ENCODE data around the gene ADGRD1. TPM values are rescaled to one million over a fixed set of nuclear protein-coding genes. Genes with fewer than 3 reads are reported as not detected.

ADGRD1 gene
- total RNA-seq, 1 donor from 2014 or later: 99.5 TPM

DNA sequence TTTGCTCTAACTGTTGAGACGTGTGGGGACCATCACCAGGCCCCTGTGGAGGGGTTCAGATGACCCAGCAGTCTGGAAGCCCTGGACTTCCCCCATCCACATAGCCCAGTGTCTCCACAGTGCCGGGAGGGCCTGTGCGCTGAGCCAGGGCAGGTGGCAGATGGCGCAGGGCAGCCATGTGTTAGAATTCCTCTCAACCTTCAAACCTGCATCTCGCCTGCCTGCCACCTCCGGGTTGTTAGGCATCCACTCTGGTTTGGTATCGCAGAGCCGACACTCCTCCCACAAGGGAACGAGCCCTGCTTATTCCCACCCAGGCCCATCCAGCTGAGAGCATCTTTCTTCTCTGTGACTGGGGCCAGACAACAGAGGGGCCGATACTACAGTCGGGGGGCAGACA, 84.5 kb downstream of the ADGRD1 start:
- Histone ChIP-seq H3K27me3 (ENCODE audit: low read depth) (no peaks in the 10 kb centered on the region), H3K4me3 (no peak overlapping the region), H3K4me1 (no peaks in the 10 kb centered on the region), H3K36me3 (no peaks in the 10 kb centered on the region), H3K9me3 (replicated peaks) (no peaks in the 10 kb centered on the region), H3K27ac (replicated peaks) (no peak overlapping the region)
- intact Hi-C loops (cut with micrococcal nuclease): no loop called here
- no peak for DNase-seq
- TF ChIP-seq CTCF (IDR thresholded peaks at IDR 0.05; ENCODE audit: borderline replicate concordance): no peak

GRCh38 chr12:131038961-131039950, 85.5 kb downstream of the ADGRD1 start:
- intact Hi-C loops (cut with micrococcal nuclease): no loop called here
- DNase-seq: no peak
- no peaks in the 10 kb centered on the region for H3K36me3 ChIP-seq

DNA sequence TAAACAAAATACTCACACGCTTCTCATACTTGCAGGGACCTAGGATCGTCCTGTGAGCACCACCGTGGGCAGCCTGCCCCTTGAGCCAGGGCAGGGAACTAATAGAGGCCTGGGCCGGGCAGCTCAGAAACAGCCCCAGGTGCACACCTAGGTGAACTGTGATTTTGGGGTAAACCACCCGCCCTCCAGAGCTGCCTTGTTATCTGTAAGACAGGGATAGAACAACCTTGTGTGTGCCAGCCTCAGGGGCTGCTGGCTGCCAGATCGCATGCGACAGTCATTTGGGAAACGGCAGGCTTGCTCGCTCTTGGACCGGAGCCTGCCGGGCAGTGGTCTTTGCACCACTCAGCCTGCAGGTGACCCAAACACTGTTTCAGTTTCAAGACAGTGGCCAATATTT, 86.8 kb downstream of the ADGRD1 start:
- Histone ChIP-seq H3K27me3 (ENCODE audit: low read depth) (no peaks in the 10 kb centered on the region), H3K27ac (replicated peaks) (no peak overlapping the region), H3K4me3 (no peak overlapping the region), H3K9me3 (replicated peaks) (no peaks in the 10 kb centered on the region), H3K4me1 (no peaks in the 10 kb centered on the region), H3K36me3 (no peaks in the 10 kb centered on the region)
- no peak for TF ChIP-seq CTCF (IDR thresholded peaks at IDR 0.05; ENCODE audit: borderline replicate concordance)
- DNase-seq: no peak
- intact Hi-C loops (cut with micrococcal nuclease): no loop called here

More at GRCh38 chr12:131038961-131039950, 85.5 kb downstream of the ADGRD1 start:
- H3K4me1 ChIP-seq: no peaks in the 10 kb centered on the region
- H3K4me3 ChIP-seq: no peak overlapping the region
- H3K27ac ChIP-seq (replicated peaks): no peak overlapping the region
- no peak for TF ChIP-seq CTCF (IDR thresholded peaks at IDR 0.05; ENCODE audit: borderline replicate concordance)
- H3K9me3 ChIP-seq (replicated peaks): no peaks in the 10 kb centered on the region
- no peaks in the 10 kb centered on the region for H3K27me3 ChIP-seq (ENCODE audit: low read depth)

GRCh38 chr12:131041216-131041967, 87.7 kb downstream of the ADGRD1 start:
- intact Hi-C loops (cut with micrococcal nuclease): no loop called here
- Histone ChIP-seq H3K27ac (replicated peaks) (no peak overlapping the region), H3K4me1 (no peaks in the 10 kb centered on the region), H3K9me3 (replicated peaks) (no peaks in the 10 kb centered on the region), H3K4me3 (no peak overlapping the region), H3K27me3 (ENCODE audit: low read depth) (no peaks in the 10 kb centered on the region), H3K36me3 (no peaks in the 10 kb centered on the region)
- TF ChIP-seq CTCF (IDR thresholded peaks at IDR 0.05; ENCODE audit: borderline replicate concordance): no peak
- no peak for DNase-seq

- Histone ChIP-seq H3K4me3 (no peak overlapping the region), H3K36me3 (no peaks in the 10 kb centered on the region), H3K27ac (replicated peaks) (no peak overlapping the region), H3K4me1 (peaks cover 3% of the 10 kb centered on the region), H3K27me3 (ENCODE audit: low read depth) (no peaks in the 10 kb centered on the region), H3K9me3 (replicated peaks) (no peaks in the 10 kb centered on the region)
- no peak for TF ChIP-seq CTCF (IDR thresholded peaks at IDR 0.05; ENCODE audit: borderline replicate concordance)
- intact Hi-C loops (cut with micrococcal nuclease): no loop called here
- DNase-seq: no peak
Measured at GRCh38 chr12:131041968-131042833, 88.5 kb downstream of the ADGRD1 start.

All from left ventricle myocardium inferior (tissue), 1 donor.